ENCODE results near the gene TMEM258.

GRCh38 chr11:61779666-61780525 is 12.5 kb downstream of the TMEM258 start:
- no peak for TF ChIP-seq CTCF (IDR thresholded peaks at IDR 0.05 in 2 of 3, conservative IDR thresholded peaks at IDR 0.05 in 1 of 3; ENCODE audit: control insufficient read depth in 2 of 3, extremely low read depth in 1 of 3, insufficient read depth in 1 of 3, low read depth in 3 of 3, low read length in 3 of 3)
- TF ChIP-seq POLR2A (IDR thresholded peaks at IDR 0.05; ENCODE audit: low read depth, low read length): no peak
- TF ChIP-seq RFX5 (IDR thresholded peaks at IDR 0.05; ENCODE audit: low read depth, low read length): no peak
- TF ChIP-seq REST (IDR thresholded peaks at IDR 0.05; ENCODE audit: low read depth, low read length): no peak
- no peak for TF ChIP-seq TAF1 (IDR thresholded peaks at IDR 0.05; ENCODE audit: borderline replicate concordance, low read depth, low read length)
- TF ChIP-seq BCLAF1 (IDR thresholded peaks at IDR 0.05): no peak

All from GM12878 (cell line).